HepG2 (cell line): Measurements from ENCODE around the gene TRIM23. TPM values are rescaled to one million over a fixed set of nuclear protein-coding genes. Genes with fewer than 3 reads are reported as not detected.

ENCODE experiments used
- EEA1 ChIP-seq: sonication (generic); formaldehyde crosslinking; IDR thresholded peaks from 2 replicates; pipeline ENCODE4 v1.5.1; 2020; ENCODE audit warnings: mild to moderate bottlenecking, missing genetic modification reagents, borderline replicate concordance
- GATA4 ChIP-seq: sonication (generic); IDR thresholded peaks from 2 replicates; pipeline ENCODE4 v1.6.1; 2016; ENCODE audit warnings: antibody characterized with exemption, low read depth, borderline replicate concordance
- MBNL3 ChIP-seq: fragments of 250-450 bp; sonication (Bioruptor Pico); conservative IDR thresholded peaks from 2 replicates; pipeline ENCODE4 v1.8.0; 2022; ENCODE audit warnings: mild to moderate bottlenecking, inconsistent platforms
- MEIS2 ChIP-seq: sonication (generic); formaldehyde crosslinking; IDR thresholded peaks from 2 replicates; pipeline ENCODE4 v1.9.0; 2021; ENCODE audit warnings: mild to moderate bottlenecking, missing genetic modification reagents
- NBN ChIP-seq: fragments of 450-650 bp; conservative IDR thresholded peaks from 2 replicates; pipeline ENCODE4 v1.6.1; 2017
- PAWR ChIP-seq: sonication (generic); formaldehyde crosslinking; IDR thresholded peaks from 2 replicates; pipeline ENCODE4 v1.4.0; 2020; ENCODE audit warnings: missing genetic modification reagents, mild to moderate bottlenecking, borderline replicate concordance
- PHB2 ChIP-seq: fragments of 450-650 bp; IDR thresholded peaks from 2 replicates; pipeline ENCODE4 v1.6.1; 2018; ENCODE audit not compliant: partially characterized antibody
- SMAD1 ChIP-seq: sonication (generic); formaldehyde crosslinking; IDR thresholded peaks from 2 replicates; pipeline ENCODE4 v1.4.0; 2020; ENCODE audit warnings: missing genetic modification reagents, low read depth, mild to moderate bottlenecking, borderline replicate concordance
- SOX5 ChIP-seq: IDR thresholded peaks from 2 replicates; pipeline ENCODE4 v1.6.1; 2016; ENCODE audit warnings: borderline replicate concordance
- YY1 ChIP-seq: IDR thresholded peaks from 2 replicates; pipeline ENCODE4 v1.6.1; 2011; ENCODE audit warnings: low read length, low read depth, moderate library complexity, mild to moderate bottlenecking; ENCODE audit not compliant: insufficient read depth, insufficient replicate concordance
- ZNF12 ChIP-seq: sonication (generic); formaldehyde crosslinking; IDR thresholded peaks from 2 replicates; pipeline ENCODE4 v1.5.0; 2020; ENCODE audit warnings: missing genetic modification reagents
- ZNF33A ChIP-seq: sonication (generic); formaldehyde crosslinking; IDR thresholded peaks from 2 replicates; pipeline ENCODE4 v1.5.1; 2020; ENCODE audit warnings: missing genetic modification reagents, mild to moderate bottlenecking, moderate library complexity, borderline replicate concordance
- ZNF460 ChIP-seq: sonication (generic); formaldehyde crosslinking; IDR thresholded peaks from 2 replicates; pipeline ENCODE4 v1.5.1; 2020; ENCODE audit warnings: missing genetic modification reagents, mild to moderate bottlenecking, borderline replicate concordance
- polyA plus RNA-seq, 8 experiments: library from polyadenylated mRNA; depleted of rRNA in 3 of 8; stranded (reverse) in 7 of 8; unstranded in 1 of 8; fragments of >200 nt; fragmentation: Illumina TruSeq in 4 of 8; extraction: Trizol in 4 of 8; gene quantifications; 2 replicates each; pipeline versions ENCODE4 v1.2.1 to v1.2.3, GENCODE V29; 2011 to 2016; ENCODE audit warnings: low read depth in 4 of 8, missing spikeins in 1 of 8, mixed read lengths in 1 of 8; ENCODE audit not compliant: insufficient read depth in 1 of 8
- total RNA-seq, 5 experiments: library from RNA; depleted of rRNA; stranded (reverse); fragments of >200 nt; fragmentation: Illumina TruSeq; extraction: Trizol; gene quantifications; 2 replicates each; pipeline ENCODE4 v1.2.3, GENCODE V29; 2016; ENCODE audit warnings: low read depth in 1 of 5
- TF ChIP-seq, protein P1 (sequence below): sonication (generic); formaldehyde crosslinking; conservative IDR thresholded peaks from 2 replicates; pipeline ENCODE4 v1.4.0; 2020; ENCODE audit warnings: missing genetic modification reagents
- TF ChIP-seq, protein P2 (sequence below): sonication (generic); formaldehyde crosslinking; IDR thresholded peaks from 2 replicates; pipeline ENCODE4 v1.4.0; 2020; ENCODE audit warnings: low read depth, missing genetic modification reagents
- TF ChIP-seq, protein P3 (sequence below): IDR thresholded peaks from 2 replicates; pipeline ENCODE4 v1.6.1; 2018; ENCODE audit warnings: missing genetic modification reagents, mild to moderate bottlenecking, missing compliant biosample characterization
- TF ChIP-seq, protein P4 (sequence below): sonication (generic); formaldehyde crosslinking; IDR thresholded peaks from 2 replicates; pipeline ENCODE4 v1.5.1; 2020; ENCODE audit warnings: missing genetic modification reagents, mild to moderate bottlenecking, borderline replicate concordance
- TF ChIP-seq, protein P5 (sequence below): IDR thresholded peaks from 2 replicates; pipeline ENCODE4 v1.6.1; 2012; ENCODE audit warnings: low read depth, low read length, improper control_type of control experiment

Gene TRIM23
- total and polyA plus RNA-seq, 2 of the 13 experiments (the other 11 are each of a cell fraction or from before 2014, with no cell fraction given): 4.6 to 11.4 TPM

DNA sequence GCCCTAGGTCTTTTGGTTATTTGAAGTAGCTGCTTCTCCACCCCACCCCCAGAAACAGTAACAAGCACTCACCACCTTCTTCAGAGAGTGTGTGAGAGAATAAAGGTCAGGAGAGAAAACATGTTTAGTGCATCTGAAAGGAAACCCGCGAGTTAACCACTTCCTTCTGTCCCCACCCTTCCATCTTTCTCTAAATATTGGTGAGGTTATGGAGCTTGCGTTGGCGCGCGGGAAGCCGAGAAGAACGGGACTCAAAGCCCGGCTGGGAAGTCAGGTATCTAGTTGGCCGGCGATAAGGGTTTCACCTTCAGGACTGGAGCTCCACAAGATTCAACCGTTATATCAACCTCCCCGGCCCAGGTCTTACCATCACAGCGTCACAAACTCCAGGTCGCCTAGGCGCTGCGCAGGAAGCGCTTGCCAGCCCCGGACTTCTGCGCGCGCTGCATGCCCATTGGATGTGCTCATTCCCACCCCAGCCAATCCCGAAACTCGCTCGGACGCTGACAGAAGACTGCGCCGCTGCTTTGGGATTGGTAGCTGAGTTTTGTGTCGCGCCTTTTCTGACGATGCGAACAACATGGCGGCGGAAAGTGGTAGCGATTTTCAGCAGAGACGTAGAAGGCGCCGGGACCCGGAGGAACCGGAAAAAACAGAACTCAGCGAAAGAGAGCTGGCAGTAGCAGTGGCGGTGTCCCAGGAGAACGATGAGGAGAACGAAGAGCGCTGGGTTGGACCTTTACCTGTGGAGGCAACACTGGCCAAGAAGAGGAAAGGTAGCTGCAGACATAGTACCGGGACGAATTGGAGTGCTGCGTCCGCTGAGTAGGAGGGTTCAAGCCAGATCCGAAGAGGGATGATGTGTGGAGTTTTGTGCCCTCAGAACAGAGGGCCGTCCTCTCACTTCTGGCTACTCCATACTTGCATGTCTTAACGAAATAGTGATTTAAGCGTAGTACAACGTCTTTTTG is 61.1 kb downstream of the TRIM23 start, which contains the start of the genes CENPK and PPWD1 (continued):
- TF ChIP-seq, protein P1, sequence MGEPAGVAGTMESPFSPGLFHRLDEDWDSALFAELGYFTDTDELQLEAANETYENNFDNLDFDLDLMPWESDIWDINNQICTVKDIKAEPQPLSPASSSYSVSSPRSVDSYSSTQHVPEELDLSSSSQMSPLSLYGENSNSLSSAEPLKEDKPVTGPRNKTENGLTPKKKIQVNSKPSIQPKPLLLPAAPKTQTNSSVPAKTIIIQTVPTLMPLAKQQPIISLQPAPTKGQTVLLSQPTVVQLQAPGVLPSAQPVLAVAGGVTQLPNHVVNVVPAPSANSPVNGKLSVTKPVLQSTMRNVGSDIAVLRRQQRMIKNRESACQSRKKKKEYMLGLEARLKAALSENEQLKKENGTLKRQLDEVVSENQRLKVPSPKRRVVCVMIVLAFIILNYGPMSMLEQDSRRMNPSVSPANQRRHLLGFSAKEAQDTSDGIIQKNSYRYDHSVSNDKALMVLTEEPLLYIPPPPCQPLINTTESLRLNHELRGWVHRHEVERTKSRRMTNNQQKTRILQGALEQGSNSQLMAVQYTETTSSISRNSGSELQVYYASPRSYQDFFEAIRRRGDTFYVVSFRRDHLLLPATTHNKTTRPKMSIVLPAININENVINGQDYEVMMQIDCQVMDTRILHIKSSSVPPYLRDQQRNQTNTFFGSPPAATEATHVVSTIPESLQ: no peak
- TF ChIP-seq, protein P2, sequence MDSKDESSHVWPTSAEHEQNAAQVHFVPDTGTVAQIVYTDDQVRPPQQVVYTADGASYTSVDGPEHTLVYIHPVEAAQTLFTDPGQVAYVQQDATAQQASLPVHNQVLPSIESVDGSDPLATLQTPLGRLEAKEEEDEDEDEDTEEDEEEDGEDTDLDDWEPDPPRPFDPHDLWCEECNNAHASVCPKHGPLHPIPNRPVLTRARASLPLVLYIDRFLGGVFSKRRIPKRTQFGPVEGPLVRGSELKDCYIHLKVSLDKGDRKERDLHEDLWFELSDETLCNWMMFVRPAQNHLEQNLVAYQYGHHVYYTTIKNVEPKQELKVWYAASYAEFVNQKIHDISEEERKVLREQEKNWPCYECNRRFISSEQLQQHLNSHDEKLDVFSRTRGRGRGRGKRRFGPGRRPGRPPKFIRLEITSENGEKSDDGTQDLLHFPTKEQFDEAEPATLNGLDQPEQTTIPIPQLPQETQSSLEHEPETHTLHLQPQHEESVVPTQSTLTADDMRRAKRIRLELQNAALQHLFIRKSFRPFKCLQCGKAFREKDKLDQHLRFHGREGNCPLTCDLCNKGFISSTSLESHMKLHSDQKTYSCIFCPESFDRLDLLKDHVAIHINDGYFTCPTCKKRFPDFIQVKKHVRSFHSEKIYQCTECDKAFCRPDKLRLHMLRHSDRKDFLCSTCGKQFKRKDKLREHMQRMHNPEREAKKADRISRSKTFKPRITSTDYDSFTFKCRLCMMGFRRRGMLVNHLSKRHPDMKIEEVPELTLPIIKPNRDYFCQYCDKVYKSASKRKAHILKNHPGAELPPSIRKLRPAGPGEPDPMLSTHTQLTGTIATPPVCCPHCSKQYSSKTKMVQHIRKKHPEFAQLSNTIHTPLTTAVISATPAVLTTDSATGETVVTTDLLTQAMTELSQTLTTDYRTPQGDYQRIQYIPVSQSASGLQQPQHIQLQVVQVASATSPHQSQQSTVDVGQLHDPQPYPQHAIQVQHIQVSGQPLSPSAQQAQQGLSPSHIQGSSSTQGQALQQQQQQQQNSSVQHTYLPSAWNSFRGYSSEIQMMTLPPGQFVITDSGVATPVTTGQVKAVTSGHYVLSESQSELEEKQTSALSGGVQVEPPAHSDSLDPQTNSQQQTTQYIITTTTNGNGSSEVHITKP (CRISPR knock-in tag): no peak
- TF ChIP-seq, protein P3, sequence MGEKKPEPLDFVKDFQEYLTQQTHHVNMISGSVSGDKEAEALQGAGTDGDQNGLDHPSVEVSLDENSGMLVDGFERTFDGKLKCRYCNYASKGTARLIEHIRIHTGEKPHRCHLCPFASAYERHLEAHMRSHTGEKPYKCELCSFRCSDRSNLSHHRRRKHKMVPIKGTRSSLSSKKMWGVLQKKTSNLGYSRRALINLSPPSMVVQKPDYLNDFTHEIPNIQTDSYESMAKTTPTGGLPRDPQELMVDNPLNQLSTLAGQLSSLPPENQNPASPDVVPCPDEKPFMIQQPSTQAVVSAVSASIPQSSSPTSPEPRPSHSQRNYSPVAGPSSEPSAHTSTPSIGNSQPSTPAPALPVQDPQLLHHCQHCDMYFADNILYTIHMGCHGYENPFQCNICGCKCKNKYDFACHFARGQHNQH: peak; percentile 71; the same call in 1 of the 2 replicates
- TF ChIP-seq GATA4 (no peak), ZNF460 (CRISPR knock-in tag) (no peak), MEIS2 (CRISPR knock-in tag) (peak; percentile 59; the same call in 1 of the 2 replicates), YY1 (peak; percentile 98), NBN (no peak), EEA1 (no peak), PHB2 (no peak), PAWR (CRISPR knock-in tag) (no peak), SMAD1 (CRISPR knock-in tag) (peak; percentile 80; the same call in 1 of the 2 replicates), ZNF33A (CRISPR knock-in tag) (no peak), ZNF12 (CRISPR knock-in tag) (0 out of 2 replicates have a peak, but pooled peaks have one; percentile 18), SOX5 (CRISPR knock-in tag) (no peak), MBNL3 (CRISPR knock-in tag) (no peak)
- TF ChIP-seq, protein P4, sequence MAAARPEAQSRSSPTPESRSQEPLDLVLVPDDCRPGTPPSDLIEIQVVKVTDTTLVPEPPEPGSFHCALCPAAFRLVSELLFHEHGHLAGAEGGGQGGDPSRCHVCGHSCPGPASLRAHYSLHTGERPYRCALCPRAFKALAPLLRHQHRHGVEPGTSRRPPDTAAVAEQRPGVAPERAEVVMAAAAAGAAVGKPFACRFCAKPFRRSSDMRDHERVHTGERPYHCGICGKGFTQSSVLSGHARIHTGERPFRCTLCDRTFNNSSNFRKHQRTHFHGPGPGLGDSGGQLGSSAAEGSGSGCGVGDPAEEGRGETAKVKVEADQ (CRISPR knock-in tag): 0 out of 2 replicates have a peak, but pooled peaks have one; percentile 51
- TF ChIP-seq, protein P5, sequence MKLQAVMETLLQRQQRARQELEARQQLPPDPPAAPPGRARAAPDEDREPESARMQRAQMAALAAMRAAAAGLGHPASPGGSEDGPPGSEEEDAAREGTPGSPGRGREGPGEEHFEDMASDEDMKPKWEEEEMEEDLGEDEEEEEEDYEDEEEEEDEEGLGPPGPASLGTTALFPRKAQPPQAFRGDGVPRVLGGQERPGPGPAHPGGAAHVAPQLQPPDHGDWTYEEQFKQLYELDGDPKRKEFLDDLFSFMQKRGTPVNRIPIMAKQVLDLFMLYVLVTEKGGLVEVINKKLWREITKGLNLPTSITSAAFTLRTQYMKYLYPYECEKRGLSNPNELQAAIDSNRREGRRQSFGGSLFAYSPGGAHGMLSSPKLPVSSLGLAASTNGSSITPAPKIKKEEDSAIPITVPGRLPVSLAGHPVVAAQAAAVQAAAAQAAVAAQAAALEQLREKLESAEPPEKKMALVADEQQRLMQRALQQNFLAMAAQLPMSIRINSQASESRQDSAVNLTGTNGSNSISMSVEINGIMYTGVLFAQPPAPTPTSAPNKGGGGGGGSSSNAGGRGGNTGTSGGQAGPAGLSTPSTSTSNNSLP: no peak
